Adipocyte (in vitro differentiated cells): ENCODE results near the gene ABI1.

Source experiments
- DNase-seq: peaks from one replicate; pipeline ENCODE4 v3.0.0-alpha.2; 2015; ENCODE audit warnings: low read depth
- H3K27me3 ChIP-seq: replicated peaks from 2 replicates; pipeline ENCODE4 v1.7.0; 2013; ENCODE audit warnings: mild to moderate bottlenecking, low read length, moderate library complexity; ENCODE audit not compliant: control insufficient read depth, insufficient read depth
- H3K36me3 ChIP-seq: 2 replicates; pipeline ENCODE4 v1.7.0; 2013; ENCODE audit warnings: low read length, mild to moderate bottlenecking, moderate library complexity; ENCODE audit not compliant: control insufficient read depth, insufficient read depth, severe bottlenecking
- H3K4me1 ChIP-seq: 2 replicates; pipeline ENCODE4 v1.7.0; 2013; ENCODE audit warnings: mild to moderate bottlenecking, low read length, moderate library complexity; ENCODE audit not compliant: control insufficient read depth, insufficient read depth
- H3K4me3 ChIP-seq: 2 replicates; pipeline ENCODE4 v1.7.0; 2013; ENCODE audit warnings: mild to moderate bottlenecking, low read length, moderate library complexity
- H3K9ac ChIP-seq: 2 replicates; pipeline ENCODE4 v1.7.0; 2013; ENCODE audit warnings: mild to moderate bottlenecking, low read length, moderate library complexity
- H3K9me3 ChIP-seq: 2 replicates; pipeline ENCODE4 v1.7.0; 2013; ENCODE audit warnings: mild to moderate bottlenecking, low read length, moderate library complexity; ENCODE audit not compliant: control insufficient read depth

Gene ABI1

DNA sequence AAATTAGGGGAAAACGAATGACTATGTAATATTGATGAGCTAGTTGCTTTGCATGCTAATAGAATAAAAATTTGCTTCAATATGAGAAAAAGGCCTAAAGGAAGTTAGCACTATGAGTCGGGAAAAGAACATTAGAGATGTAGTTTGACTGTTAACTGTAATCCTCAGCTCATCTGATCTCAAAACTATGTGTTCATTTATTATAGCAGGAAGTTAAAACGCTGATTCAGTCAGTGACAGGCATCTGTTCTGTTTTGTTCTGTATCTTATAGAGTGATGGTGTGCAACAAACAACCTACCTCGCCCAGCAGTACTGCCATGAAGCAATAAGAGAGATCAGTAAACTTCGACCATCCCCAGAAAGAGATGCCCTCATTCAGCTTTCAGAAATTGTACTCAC lies 114.7 kb downstream of the ABI1 start:
- no peak overlapping the region for H3K4me3 ChIP-seq
- peaks cover 8% of the 10 kb centered on the region for H3K4me1 ChIP-seq
- peaks cover 70% of the 10 kb centered on the region for H3K36me3 ChIP-seq
- no peaks in the 10 kb centered on the region for H3K9me3 ChIP-seq
- no peak overlapping the region for H3K9ac ChIP-seq
- H3K27me3 ChIP-seq = no peaks in the 10 kb centered on the region
- no peak for DNase-seq

DNA sequence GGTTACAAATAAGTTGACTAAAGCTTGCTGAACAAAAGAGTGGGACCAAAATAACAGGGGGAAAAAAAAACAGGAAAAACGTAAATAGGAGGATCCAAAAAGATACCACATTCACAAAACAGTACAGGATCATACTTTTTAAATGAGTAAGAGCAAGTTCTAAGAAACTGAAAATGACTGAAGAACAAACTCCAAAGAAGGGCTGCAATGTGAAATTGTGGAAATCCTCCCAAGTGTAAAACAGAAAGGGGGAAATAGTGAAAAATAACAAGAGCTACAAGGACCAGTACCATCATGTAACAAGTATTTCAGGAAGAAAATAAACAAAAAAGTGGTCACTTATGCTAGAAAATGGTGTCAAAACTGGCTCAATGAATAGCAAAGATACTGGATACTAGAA lies 116.9 kb downstream of the ABI1 start:
- no peaks in the 10 kb centered on the region for H3K9me3 ChIP-seq
- peaks cover 62% of the 10 kb centered on the region for H3K36me3 ChIP-seq
- no peak overlapping the region for H3K4me3 ChIP-seq
- no peak overlapping the region for H3K9ac ChIP-seq
- DNase-seq = no peak
- peaks cover 8% of the 10 kb centered on the region for H3K4me1 ChIP-seq
- no peaks in the 10 kb centered on the region for H3K27me3 ChIP-seq

DNA sequence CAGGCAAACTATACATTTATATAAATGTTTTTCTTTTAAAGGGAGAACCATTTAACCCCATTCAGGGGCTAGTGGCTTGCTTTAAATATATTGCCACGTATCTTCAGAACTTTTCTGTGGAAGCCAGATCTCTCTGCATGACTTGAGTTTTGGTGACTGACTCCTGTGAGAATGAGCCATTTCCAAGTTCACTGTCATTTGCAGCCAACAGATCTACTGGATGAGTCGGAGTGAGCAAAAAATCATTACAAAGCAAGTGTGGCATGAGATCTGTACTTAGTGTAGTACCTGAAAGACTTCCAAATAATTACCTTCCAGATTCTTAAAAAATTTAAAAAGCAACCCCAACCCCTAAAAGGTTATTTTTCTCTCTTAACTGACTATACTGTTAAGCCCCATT lies 117.7 kb downstream of the ABI1 start:
- peaks cover 55% of the 10 kb centered on the region for H3K36me3 ChIP-seq

DNA sequence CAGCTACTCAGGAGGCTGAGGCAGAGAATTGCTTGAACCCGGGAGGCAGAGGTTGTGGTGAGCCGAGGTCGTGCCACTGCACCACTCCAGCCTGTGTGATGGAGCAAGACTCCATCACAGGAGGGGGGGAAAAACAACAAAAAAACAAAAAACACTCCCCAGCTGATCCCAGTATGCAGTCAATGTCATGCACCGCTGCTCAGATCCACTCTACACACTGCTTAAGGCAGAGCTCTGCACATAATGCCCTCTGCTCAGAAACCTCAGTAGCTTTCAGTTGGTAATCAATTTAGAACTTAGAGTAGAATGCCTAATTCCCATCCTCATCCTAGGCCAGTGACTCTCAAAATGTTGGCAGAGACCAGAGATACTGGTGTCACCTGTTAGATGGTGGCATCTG lies 119.4 kb downstream of the ABI1 start:
- peaks cover 20% of the 10 kb centered on the region for H3K4me1 ChIP-seq
- no peaks in the 10 kb centered on the region for H3K27me3 ChIP-seq
- no peak overlapping the region for H3K4me3 ChIP-seq
- H3K9ac ChIP-seq = no peak overlapping the region
- DNase-seq = no peak
- H3K9me3 ChIP-seq = no peaks in the 10 kb centered on the region
- H3K36me3 ChIP-seq = peaks cover 54% of the 10 kb centered on the region

More for the DNA sequence above, 117.7 kb downstream of the ABI1 start:
- no peak for DNase-seq
- no peak overlapping the region for H3K9ac ChIP-seq
- H3K4me1 ChIP-seq = peaks cover 8% of the 10 kb centered on the region
- no peak overlapping the region for H3K4me3 ChIP-seq
- no peaks in the 10 kb centered on the region for H3K9me3 ChIP-seq
- no peaks in the 10 kb centered on the region for H3K27me3 ChIP-seq

DNA sequence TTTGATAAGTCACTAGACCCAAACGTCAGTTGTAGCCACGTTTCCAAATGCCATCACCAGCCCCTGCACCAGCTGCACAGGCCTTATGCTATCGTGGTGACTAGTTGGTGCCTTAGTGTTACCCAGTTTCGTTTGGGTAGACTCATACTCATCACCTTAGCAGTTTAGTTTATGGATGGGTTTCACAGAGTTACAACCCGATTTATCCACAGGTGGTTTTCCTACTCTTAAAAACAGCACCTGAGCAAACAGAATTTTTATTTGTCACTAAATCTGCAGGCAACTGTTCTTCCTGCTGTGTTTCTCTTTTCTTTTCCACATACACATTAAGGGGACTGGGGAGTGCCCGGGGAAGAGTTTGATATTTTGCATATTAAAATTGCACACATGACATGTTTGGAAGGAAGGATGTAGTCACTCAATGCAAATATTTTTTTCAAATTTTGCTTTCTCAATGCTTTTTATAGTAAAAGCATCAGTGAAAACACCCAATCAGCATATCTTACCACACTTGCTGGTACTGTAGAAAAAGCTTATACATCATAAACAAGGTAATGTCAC lies 121.6 kb downstream of the ABI1 start:
- Histone ChIP-seq H3K4me3 (no peak overlapping the region), H3K27me3 (no peaks in the 10 kb centered on the region), H3K36me3 (peaks cover 63% of the 10 kb centered on the region), H3K9ac (no peak overlapping the region), H3K9me3 (no peaks in the 10 kb centered on the region), H3K4me1 (peaks cover 20% of the 10 kb centered on the region)
- DNase-seq = no peak

DNA sequence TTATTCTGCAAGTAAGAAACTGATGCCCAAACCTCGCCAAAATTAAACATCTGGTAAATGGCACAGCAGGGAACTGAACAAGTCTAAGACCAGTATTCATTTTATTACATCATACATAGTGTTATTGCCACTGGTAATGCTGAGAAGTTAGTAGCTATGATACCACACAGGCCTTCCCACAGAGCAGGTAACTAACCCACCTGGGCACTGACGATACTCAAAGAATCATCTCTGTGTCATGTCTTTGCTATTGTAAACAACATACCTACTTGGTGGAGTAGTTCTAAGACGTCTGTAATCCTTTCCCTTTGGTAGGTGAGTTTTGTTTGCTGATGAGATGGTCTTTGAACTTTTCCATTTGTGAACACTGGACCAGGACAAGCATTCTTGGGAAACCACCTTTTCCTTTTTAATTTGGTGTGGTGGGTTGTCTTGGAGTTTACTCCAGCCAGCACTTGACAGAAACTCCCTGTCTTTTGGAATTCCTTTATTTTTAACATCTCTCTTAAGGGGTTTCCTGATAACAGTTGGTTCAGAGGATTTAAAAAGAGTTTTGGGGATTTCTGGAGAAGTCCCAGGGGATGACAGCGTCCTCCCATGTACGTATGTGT lies 122.4 kb downstream of the ABI1 start:
- DNase-seq = no peak
- no peaks in the 10 kb centered on the region for H3K27me3 ChIP-seq
- no peak overlapping the region for H3K4me3 ChIP-seq
- H3K9ac ChIP-seq = no peak overlapping the region
- peaks cover 17% of the 10 kb centered on the region for H3K4me1 ChIP-seq
- peaks cover 63% of the 10 kb centered on the region for H3K36me3 ChIP-seq
- no peaks in the 10 kb centered on the region for H3K9me3 ChIP-seq

DNA sequence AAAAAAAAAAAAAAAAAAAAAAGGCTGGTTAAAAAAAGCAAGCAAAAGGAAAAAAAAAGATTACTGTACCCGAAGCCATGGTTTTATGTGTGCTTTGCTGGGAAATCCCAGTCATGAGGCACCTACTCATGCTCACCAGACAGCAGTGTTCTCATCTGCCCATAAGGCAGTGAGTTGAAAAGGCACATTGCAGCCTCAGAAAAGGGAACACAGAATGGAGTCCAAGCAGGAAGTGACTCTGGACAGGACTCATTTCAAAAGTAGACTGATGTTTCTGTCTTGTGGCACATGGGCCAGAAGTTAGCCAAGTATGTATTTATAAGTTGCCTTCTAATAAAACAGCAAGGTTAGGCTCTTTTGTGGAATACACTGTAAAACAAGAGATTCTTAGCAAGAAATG lies 123.0 kb downstream of the ABI1 start:
- no peak for DNase-seq
- no peak overlapping the region for H3K4me3 ChIP-seq
- H3K9ac ChIP-seq = no peak overlapping the region
- peaks cover 64% of the 10 kb centered on the region for H3K36me3 ChIP-seq
- H3K27me3 ChIP-seq = no peaks in the 10 kb centered on the region
- no peaks in the 10 kb centered on the region for H3K9me3 ChIP-seq
- H3K4me1 ChIP-seq = peaks cover 12% of the 10 kb centered on the region

DNA sequence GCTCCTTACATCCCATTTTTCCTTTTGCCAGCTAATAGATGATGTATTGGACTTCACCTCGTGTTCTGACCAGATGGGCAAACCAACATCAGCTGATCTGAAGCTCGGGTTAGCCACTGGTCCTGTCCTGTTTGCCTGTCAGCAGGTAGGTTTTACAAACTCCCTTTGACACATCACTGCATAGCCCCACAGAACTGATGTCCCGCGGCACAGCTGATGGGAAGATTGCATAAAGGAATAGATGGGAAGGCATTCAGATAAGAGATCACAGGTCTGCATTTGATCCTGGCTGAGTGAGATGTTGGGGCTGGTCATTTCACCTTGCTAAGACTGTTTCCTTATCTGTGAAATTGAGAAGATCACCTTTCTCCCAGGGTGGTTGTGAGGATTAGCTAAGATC lies 125.3 kb downstream of the ABI1 start:
- Histone ChIP-seq H3K4me3 (no peak overlapping the region), H3K9me3 (no peaks in the 10 kb centered on the region), H3K4me1 (peaks cover 12% of the 10 kb centered on the region), H3K27me3 (no peaks in the 10 kb centered on the region), H3K9ac (no peak overlapping the region), H3K36me3 (peaks cover 62% of the 10 kb centered on the region)
- no peak for DNase-seq

DNA sequence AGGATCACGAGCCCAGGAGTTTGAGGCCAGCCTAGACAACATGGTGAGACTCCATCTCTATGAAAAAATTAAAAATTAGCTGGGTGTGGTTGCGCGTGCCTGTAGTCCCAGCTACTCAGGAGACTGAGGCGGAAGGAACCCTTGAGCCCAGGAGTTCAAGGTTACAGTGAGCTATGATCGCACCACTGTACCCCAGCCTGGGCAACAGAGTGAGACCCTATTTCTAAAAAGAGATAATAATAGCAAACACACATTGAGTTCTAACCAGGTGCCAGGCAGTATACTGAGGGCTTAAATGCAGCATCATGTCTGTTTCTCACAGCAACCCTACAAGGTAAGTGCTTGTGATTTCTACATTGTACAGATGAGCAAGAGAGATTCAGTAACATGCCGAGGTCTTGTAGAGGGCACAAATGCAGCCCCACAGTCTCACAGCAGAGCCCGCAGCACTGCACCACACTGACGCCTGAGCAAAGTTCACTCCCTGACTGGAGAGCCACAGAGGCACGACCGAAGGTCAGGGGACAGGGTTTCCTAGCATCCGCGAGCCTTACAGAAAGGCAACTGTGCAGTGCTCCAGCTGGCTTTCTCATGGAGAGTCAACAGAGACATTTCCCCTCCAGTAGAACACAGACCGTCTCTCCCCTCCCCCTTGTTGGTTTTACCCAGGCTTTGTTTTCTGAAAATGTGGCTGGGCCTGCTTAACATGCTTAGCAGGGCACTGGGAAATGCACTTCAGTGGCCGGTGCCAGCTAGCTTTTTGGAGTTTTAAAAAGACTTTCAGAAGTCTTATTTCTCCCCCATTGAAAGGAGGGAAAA lies 126.8 kb downstream of the ABI1 start:
- Histone ChIP-seq H3K9ac (no peak overlapping the region), H3K4me3 (no peak overlapping the region), H3K27me3 (no peaks in the 10 kb centered on the region), H3K9me3 (no peaks in the 10 kb centered on the region), H3K36me3 (peaks cover 64% of the 10 kb centered on the region), H3K4me1 (peaks cover 12% of the 10 kb centered on the region)
- no peak for DNase-seq

DNA sequence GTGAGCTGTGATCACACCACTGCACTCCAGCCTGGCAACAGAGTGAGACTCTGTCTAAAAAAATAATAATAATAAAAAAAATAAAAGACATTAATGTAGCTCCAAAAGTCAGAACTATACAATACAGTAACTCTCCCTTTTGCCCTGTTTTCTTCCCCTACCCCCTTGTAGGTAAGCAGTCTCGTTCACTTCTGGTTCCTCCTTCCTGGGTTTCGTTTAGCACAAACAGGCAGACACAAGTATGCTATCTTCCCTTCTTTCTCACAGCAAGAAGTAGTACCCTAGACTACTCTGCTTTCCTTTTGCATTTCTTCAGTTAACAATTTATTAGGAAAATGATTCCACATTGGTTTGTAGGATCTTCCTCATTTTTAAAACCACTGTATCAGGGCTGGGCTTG lies 130.2 kb downstream of the ABI1 start:
- Histone ChIP-seq H3K4me1 (no peaks in the 10 kb centered on the region), H3K9ac (no peak overlapping the region), H3K36me3 (peaks cover 52% of the 10 kb centered on the region), H3K9me3 (no peaks in the 10 kb centered on the region), H3K4me3 (no peak overlapping the region), H3K27me3 (no peaks in the 10 kb centered on the region)
- DNase-seq = no peak

DNA sequence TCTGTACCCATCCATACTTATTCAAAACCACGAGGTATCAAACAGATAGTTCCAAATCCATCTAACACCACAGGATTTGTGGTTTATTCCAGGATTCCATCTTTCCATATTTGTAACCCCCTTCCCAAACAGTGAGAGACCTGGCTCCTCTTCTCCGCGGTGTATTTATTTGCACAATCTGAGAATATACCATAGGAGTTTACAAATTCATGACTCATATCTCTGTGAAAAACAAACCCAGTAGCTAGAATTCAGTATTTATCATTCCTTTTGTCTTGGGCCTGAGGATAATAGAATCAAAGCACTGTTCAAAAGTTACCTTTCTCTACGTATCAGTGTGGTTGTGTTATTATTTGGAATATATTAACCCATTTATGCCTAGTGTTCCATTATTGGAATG lies 131.4 kb downstream of the ABI1 start:
- Histone ChIP-seq H3K4me1 (no peaks in the 10 kb centered on the region), H3K9ac (no peak overlapping the region), H3K4me3 (no peak overlapping the region), H3K9me3 (no peaks in the 10 kb centered on the region), H3K36me3 (peaks cover 52% of the 10 kb centered on the region), H3K27me3 (no peaks in the 10 kb centered on the region)
- DNase-seq = no peak
